Measurements from ENCODE around the gene RPGRIP1L.

GRCh38 chr16:53734908-53735307 is 31.2 kb upstream of the RPGRIP1L start:
- TF ChIP-seq CTCF (IDR thresholded peaks at IDR 0.05; ENCODE audit: low read depth, low read length, poor library complexity, severe bottlenecking), result no peak
- TF ChIP-seq EZH2phosphoT487 (IDR thresholded peaks at IDR 0.05; ENCODE audit: borderline replicate concordance, low read length), result no peak
